GM13977 (cell line): ENCODE measurements around the gene PLXNB3.

Experiments used
- DNase-seq: peaks from one replicate; pipeline ENCODE4 v3.0.0; 2012; ENCODE audit warnings: low spot score
- in situ Hi-C: fragments of 300-500 bp; cut with MboI; formaldehyde crosslinking; loops from one replicate; pipeline ENCODE4 v1.12.0; 2022; ENCODE audit warnings: low sequenced_read_pairs, low pct_unique_long_range_greater_than_20kb, mixed read lengths, inconsistent platforms; ENCODE audit not compliant: unreplicated experiment
- TF ChIP-seq, protein P1 (sequence below): IDR thresholded peaks from 2 replicates; pipeline ENCODE4 v1.5.1; 2012; ENCODE audit warnings: mild to moderate bottlenecking, control low read depth; ENCODE audit not compliant: insufficient read depth; ENCODE audit errors: extremely low read depth, missing control alignments

PLXNB3 gene

DNA sequence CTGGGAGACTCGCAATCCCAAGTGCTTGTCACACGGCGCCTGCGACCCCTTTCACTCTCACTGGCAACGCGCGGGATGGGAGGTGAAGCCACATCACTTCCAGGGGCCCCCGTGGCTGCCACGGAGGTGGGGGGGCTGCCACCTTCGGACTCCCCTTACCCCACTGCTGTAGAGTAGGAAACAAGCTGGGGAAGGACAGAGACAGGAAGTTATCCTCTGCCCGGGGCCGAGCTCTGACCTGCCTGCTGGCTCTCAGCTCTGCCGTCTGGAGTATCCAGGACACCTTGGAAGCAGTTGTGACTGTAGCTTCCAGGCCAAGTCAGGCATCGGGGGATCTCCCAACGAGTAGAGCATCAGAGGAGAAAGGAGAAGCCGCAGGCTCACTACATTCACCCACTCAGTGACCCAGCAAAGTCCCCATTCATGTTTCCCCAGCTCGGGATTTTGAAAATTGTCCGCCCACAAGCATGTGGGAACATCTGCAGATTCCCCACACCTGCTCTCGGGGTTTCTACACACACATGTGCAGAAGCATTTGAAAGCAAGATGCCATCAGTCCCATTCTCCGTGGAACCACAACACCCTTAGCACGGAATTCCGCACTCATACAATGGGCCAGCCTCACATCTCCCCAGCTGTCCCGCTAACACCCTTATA lies 55.5 kb downstream of the PLXNB3 start:
- no peak for DNase-seq
- TF ChIP-seq, protein P1, sequence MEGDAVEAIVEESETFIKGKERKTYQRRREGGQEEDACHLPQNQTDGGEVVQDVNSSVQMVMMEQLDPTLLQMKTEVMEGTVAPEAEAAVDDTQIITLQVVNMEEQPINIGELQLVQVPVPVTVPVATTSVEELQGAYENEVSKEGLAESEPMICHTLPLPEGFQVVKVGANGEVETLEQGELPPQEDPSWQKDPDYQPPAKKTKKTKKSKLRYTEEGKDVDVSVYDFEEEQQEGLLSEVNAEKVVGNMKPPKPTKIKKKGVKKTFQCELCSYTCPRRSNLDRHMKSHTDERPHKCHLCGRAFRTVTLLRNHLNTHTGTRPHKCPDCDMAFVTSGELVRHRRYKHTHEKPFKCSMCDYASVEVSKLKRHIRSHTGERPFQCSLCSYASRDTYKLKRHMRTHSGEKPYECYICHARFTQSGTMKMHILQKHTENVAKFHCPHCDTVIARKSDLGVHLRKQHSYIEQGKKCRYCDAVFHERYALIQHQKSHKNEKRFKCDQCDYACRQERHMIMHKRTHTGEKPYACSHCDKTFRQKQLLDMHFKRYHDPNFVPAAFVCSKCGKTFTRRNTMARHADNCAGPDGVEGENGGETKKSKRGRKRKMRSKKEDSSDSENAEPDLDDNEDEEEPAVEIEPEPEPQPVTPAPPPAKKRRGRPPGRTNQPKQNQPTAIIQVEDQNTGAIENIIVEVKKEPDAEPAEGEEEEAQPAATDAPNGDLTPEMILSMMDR: no peak
- in situ Hi-C loops: no loop called here

DNA sequence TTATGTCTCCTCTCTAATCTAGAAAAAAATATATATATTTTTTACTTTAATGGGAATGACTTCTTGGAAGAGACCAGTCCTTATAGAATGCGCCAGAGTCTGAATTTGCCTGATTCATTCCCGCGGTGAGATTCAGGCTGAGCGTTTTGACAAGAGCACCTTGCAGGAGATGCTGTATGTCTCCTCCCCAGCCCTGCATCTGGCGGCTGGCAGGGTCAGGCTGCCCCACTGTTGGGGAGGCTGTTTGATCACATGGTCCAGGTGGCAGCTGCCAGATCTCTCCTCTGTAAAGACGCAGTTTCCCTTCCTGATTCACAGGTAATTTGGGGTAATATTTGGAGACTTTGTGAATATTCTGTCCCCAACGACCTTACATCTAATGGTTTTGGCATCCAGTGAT lies 56.6 kb downstream of the PLXNB3 start:
- DNase-seq: no peak
- in situ Hi-C loops: no loop called here
- TF ChIP-seq, protein P1: no peak

DNA sequence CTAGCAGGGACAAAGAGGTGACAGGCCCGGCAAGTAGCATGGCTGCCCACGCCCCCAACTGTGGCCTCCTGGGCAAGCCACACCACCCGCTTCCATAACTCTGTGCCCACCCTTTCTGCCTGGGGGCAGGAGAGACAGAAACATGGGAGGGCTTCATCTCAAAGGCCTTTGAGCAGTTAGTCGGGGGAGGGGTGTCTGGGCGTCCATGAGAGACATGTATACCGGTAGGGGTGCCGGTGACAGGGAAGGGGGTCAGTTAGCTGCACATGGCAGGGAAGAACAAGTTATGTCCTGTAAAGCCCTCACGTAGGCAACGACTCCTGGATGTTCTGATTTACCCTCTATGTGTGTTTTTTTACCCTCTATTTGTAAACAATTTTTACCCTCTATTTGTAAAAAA lies 57.0 kb downstream of the PLXNB3 start:
- DNase-seq: no peak
- TF ChIP-seq, protein P1: no peak
- in situ Hi-C loops: no loop called here

DNA sequence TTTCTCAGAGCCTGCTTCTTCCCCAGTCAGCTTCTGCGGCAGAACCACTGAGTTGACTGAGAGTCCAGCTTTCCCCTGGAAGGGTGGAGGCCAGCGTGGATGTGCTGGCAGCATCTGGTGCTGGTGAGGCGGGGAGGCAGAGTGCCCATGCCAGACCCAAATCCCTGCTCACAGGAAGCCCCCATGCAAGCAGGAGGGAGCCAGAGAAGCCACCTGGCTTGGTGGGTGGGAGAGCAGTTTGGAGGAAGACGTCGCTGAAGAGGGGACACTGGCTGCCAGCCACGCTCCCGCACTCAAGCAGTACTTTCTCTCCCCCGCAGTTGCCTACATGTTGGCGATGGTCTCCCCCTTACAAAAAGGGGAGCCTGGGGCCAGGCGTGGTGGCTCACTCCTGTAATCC lies 60.3 kb downstream of the PLXNB3 start:
- TF ChIP-seq, protein P1: no peak
- no peak for DNase-seq
- in situ Hi-C loops: no loop called here

DNA sequence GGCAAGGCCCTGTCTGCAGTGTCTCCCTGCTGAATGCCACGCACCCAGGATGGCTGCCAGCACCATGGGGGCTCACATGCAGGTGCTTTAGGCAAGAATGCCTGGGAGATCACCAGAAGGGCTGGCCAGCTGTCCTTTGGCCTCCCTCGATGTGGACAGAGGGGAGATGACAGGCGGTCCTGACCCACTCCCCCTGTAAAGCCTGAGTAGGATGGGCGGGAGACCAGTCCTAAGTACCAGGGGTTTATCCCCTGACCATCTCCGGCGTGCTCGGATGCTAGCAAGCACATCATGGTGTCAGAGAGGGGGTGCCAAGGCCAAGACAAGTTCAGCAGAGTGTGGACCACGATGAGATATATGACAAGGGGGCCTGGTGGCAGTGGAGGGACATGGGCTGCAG lies 61.0 kb downstream of the PLXNB3 start:
- in situ Hi-C loops: no loop called here
- no peak for DNase-seq
- TF ChIP-seq, protein P1: no peak
